GM21786 (cell line): ENCODE data around the gene RABEP1.
A peak's percentile ranks its signal among the peaks of the same experiment; 100 is the strongest.
"Not testable (repeated sequence)": the region's sequence is repeated elsewhere in the genome, so short reads cannot be mapped to it uniquely, and the experiment has no call there.

Source experiments
- ATAC-seq: cut with Tn5 transposase; IDR thresholded peaks from one replicate; pipeline ENCODE4 v1.9.1; 2021; ENCODE audit not compliant: unreplicated experiment

Gene RABEP1

GRCh38 chr17:5281814-5282641 lies at the start of gene RABEP1:
RABEP1 (plus strand) TSS chr17:5282284; CDS start chr17:5282487, 203 bp downstream.
- peak; percentile 63 for ATAC-seq

- ATAC-seq: not testable (repeated sequence)
Observed at GRCh38 chr17:5233492-5233891, 48.6 kb upstream of the RABEP1 start.

DNA sequence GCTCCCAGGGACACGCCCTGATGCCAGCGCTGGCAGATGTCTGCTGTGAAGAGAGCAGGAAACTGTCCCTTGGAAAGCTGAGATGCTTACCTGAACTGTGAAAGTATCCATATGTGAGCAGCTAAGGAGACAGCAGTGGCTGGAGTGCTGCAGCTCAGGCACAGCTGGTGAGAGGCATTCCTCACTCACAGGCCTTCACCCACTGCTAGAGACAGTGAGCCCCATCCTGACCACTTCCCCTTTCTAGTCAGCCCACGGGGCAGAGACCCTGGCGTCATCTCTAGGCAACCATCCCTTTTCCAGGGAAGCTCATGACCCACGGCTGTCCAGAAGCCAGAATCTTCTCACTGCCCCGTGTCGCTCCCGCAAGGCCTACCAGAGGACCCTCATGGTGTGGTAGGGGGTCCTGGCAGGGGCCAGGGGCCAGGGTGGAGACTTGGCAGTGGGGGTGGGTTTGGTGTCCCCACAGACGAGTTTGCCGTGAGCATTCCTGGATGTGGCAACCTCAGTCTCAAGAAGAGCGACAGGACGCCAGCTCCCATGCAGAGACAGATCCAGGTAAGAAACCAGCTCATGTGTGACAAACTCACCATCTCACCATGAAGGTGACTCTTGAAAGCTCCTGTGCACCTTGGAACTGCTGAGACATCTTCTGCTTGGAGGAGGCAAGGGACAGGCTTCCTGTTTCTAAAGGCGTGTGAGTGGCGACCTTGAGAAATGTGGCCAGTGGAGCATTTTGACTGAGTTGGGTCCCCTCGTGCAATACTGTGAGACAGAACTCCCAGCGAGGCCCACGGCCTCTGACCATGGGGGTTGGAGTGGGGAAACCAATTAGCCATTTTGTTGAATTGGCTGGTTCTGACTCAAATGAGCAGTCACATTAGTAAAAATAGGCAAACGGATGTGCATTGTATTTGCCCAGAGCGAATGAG lies 47.2 kb upstream of the RABEP1 start, which contains the start of gene SCIMP:
SCIMP (minus strand) TSS at position 216 of the 932 bp plus-strand sequence; CDS start at position 111, 105 bp downstream.
- ATAC-seq: peak; percentile 61

- ATAC-seq: no peak
Observed at GRCh38 chr17:5236938-5237540, 45.0 kb upstream of the RABEP1 start.

GRCh38 chr17:5237541-5238016 lies 44.5 kb upstream of the RABEP1 start:
- no peak for ATAC-seq

DNA sequence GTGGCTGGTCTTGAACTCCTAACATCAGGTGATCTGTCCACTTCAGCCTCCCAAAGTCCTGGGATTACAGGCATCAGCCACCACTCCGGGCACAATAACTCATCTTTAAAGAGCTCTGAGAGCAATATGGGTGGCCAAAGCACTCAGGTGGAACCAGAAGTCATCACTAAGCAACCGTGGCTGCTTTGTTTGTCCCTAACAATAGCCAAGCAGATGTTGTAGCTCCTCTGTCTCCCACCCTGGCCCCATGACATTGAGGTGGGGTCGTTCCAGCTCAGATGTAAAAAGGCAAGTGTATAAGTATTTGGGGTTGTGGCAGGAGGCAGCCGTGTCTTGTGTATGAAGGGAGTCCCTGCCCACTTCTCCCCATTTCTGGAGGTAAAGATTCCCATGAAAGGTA lies 43.8 kb upstream of the RABEP1 start:
- ATAC-seq: no peak

DNA sequence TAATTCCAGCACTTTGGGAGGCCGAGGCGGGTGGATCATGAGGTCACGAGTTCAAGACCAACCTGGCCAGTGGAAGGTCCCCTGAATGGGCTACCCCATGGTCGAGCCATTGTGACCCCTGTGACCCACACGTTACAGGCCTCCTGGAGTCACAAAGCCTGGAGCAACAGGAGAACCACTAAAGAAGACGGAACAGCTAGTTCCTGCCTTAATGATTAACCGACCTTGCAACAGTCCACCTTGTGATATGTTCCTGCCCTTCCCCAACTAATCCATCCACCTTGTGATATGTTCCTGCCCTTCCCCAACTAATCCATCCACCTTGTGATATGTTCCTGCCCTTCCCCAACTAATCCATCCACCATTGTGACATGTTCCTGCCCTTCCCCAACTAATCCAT lies 42.3 kb upstream of the RABEP1 start:
- ATAC-seq: not testable (repeated sequence)

GRCh38 chr17:5241861-5242671 lies 40.0 kb upstream of the RABEP1 start:
- ATAC-seq: peak; percentile 68

- no peak for ATAC-seq
Observed at GRCh38 chr17:5247621-5248020, 34.5 kb upstream of the RABEP1 start.

- no peak for ATAC-seq
Observed at GRCh38 chr17:5248821-5249479, 33.1 kb upstream of the RABEP1 start.

GRCh38 chr17:5249615-5250014 lies 32.5 kb upstream of the RABEP1 start:
- ATAC-seq: no peak

GRCh38 chr17:5254414-5254813 lies 27.7 kb upstream of the RABEP1 start:
- ATAC-seq: no peak

DNA sequence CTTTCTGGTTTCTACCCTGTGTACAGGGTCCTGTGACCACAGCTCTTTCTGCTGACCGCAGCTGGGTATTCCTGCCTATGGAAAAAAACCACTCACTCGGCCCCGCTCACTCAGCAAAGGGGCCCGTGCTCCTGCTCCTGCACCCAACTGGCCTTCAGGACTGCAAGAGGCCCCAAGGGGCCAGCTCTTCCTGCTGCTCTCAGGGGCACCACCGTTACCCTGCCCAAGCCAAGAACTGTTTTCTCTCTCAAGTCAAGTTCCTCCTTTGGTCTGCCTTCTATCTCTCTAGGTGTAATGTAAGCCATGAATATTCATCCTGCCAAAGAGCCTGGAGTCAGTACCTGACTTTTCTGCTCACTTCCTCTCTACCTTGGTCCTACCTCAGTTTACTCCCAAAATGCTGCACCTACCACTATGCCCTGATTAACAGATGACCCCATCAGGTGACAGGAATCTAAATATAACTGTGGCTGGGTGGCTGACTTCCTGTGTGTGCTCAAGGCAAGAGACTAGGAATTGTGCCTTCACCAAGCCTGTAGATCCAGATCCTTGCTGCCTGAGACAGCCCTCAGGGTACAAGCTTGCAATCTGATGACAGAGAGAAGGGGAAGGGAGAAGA lies 27.1 kb upstream of the RABEP1 start:
- no peak for ATAC-seq

GRCh38 chr17:5257124-5257523 lies 25.0 kb upstream of the RABEP1 start:
- ATAC-seq: no peak

DNA sequence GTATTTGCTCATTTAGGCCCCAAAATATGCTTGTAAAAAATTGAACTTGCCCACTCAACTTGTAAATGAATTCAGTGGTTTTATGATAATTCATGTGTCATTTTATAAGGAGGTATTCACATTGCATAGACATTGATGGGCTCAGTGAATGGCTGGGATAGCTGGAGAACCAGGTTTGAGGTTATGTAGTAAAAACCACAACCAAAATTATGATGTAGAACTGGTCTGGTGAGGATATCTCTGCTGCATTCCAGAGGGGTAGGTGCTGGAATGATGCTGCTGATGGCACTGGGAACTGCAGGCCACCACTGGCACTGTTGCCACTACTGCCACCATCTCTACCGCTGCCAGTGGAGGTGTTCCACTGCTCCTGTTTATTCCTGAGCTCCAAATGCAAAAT lies 21.5 kb upstream of the RABEP1 start:
- ATAC-seq: no peak

GRCh38 chr17:5262416-5262991 lies 19.6 kb upstream of the RABEP1 start:
- ATAC-seq: no peak

DNA sequence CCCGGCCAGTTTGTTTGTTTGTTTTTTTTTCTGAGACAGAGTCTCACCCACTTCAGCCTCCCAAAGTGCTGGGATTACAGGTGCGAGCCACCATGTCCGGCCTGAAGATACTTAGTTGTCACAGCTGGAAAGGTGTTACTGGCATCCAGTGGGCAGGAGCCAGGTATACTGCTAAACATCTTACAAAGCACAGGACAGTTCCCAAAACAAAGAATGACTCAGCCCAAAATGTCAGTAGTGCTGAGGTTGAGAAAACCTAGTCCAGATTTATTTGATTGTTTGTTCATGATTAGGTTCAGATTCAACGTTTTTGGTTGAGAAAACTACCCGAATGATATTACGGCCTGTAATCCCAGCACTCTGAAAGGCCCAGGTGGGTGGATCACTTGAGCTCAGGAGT lies 18.6 kb upstream of the RABEP1 start:
- no peak for ATAC-seq

DNA sequence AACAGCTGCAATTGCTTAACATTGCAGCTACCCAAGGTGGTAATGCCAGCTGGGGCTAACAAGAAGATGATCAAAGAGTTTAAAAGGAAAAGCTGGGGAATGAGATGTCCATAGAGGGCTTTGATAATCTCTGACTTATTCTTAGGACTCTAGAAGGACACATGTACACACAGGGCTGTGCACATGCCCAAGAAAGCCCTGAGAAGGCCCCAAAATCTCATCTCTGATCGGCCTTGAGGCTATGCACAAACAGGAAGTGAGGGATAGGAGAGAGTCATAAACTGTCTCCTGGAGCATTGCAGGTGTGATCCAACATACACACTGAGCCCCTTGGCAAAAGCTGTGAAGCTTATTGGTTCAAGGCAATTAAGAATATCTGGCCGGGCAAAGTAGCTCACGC lies 17.2 kb upstream of the RABEP1 start:
- ATAC-seq: no peak
